GM19043 (cell line): ENCODE measurements around the gene COMMD1.
"Not testable (repeated sequence)": the region's sequence is repeated elsewhere in the genome, so short reads cannot be mapped to it uniquely, and the experiment has no call there.

Experiments
- ATAC-seq: cut with Tn5 transposase; IDR thresholded peaks from one replicate; pipeline ENCODE4 v1.9.1; 2021; ENCODE audit warnings: low read depth; ENCODE audit not compliant: unreplicated experiment

The COMMD1 gene

DNA sequence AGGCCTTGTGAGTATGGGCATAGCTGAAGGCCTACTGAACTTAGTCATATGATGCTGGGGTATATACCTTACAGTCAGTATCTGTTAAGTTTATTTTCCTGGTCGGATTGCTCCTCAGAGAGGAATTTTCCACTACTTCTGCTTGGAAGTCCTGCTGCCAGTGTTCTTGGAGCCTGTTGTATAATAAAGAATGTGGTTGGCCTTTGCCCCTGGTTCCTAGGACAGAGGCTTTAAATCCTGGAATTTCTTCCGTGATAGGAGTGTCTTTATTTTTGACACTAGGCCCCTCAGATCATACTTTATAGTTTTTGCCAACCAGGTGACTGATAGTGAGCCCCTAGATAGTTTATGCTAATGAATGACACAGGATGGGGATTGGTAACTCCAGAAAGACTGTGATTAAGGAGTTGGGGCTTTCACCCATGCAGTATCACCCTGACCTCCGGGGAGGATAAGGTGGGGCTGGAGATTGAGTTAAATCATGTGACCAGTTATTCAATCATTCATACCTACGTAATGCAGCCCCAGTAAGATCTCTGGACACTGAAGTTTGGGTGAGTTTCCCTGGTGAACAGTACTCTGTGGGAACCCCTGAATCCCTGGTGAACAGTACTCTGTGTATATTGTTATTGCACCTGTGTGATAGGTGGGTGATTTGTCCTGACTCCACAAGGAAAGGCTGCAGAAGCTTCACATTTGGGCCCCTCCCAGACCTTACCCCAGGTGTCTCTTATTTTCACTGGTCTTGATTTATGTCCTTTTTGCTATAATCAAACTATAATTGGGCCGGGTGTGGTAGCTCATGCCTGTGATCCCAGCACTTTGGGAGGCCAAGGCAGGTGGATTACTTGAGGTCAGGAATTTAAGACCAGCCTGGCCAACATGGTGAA, 56.9 kb downstream of the COMMD1 start:
- no peak for ATAC-seq

- no peak for ATAC-seq
These were observed 60.7 kb downstream of the COMMD1 start for GRCh38 chr2:61966087-61966727.

GRCh38 chr2:61967262-61967661, 61.8 kb downstream of the COMMD1 start:
- no peak for ATAC-seq

DNA sequence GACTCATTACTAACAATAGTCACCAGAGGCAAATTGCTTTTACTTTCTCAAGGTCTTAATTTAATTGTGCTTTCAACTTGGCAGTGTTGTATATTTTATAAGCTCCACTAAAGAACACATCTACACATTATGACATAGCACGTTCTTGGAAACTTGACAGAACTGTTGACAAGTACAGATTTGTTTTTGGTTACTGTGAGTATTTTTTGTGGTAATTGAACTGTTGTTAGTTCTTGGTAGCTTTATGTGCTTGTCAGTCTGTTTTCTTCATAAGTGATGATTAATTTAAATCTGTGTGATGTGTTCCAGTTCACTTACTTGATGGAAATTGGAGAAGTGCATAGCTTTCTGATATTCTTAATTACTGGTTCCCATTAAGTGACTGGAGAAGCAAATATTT, 63.9 kb downstream of the COMMD1 start:
- no peak for ATAC-seq

- no peak for ATAC-seq
These were observed 65.5 kb downstream of the COMMD1 start for GRCh38 chr2:61970807-61971556.

DNA sequence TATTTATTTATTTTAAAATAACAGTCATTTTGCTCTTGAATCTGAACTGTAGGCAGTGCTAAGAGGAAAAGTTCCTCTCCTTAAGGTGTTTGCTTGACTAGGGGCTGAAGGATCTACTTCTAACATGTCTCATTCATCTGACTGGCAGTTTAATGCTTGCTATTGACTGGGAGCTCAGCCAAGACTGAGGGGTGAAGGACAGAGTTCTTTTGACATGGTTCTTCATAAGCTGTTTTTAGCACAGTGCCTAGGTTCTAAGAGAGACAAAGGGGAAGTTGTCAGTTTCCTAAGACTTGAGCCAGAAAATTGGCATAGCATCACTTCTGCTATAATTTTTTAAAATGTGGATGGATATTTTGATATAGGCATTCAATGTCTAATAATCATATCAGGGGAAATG, 73.0 kb downstream of the COMMD1 start:
- ATAC-seq, result no peak

DNA sequence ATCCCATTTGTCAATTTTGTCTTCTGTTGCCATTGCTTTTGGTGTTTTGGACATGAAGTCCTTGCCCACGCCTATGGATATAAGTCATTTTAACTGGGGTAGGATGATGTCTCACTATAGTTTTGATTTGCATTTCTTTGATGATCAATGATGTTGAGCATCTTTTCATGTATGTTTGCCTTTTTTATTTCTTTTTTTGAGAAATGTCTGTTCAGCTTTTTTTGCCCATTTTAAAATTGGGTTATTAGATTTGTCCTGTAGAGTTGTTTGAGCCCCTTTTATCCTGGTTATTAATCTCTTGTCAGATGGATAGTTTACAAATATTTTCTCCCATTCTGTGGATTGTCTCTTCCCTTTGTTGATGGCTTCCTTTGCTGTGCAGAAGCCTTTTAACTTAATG, 75.3 kb downstream of the COMMD1 start:
- no peak for ATAC-seq

DNA sequence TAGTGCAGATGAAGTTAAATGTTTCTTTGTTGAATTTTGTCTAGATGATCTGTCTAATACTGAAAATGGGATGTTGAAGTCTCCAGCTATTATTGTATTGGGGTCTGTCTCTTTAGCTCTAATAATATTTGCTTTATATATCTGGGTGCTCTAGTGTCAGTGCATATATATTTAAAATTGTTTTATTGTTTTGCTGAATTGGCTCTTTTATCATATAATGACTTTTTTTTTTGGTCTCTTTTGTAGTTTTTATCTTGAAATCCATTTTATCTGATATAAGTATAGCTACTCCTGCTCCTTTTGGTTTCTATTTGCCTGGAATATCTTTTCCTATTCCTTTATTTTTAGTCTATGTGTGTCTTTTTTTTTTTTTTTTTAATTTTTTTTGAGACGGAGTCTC, 79.2 kb downstream of the COMMD1 start:
- no peak for ATAC-seq

- ATAC-seq, result no peak
These were observed 83.2 kb downstream of the COMMD1 start for GRCh38 chr2:61988462-61989366.

DNA sequence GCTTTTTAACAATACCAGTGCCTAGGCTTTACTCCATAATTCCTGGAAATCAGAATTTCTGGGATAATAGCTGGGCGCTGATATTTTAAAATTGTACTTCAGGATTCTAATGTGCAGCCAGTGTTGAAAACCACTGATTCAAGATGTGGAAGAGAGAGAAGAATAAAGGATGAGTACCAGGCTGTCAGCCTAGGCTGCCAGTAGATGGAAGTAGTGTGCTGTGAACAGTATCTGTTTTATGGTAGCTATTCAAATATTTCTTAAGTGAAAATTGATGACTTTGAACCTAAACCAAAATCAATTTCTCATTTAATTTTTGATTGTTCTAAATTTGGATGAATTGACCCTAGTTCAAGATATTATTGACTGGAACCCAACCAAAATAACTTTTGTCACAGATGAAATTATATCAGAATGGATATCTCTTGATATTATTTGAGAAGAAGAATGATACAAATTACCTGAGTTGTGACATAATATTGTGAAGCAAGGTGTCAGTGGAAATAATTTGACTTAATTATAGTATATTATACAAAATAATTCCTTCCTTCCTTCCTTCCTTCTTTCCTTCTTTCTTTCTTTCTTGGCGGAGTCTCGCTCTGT, 88.0 kb downstream of the COMMD1 start:
- ATAC-seq, result no peak

- no peak for ATAC-seq
These were observed 89.1 kb downstream of the COMMD1 start for GRCh38 chr2:61994531-61994930.

- ATAC-seq, result no peak
These were observed 89.6 kb downstream of the COMMD1 start for GRCh38 chr2:61995065-61995464.

DNA sequence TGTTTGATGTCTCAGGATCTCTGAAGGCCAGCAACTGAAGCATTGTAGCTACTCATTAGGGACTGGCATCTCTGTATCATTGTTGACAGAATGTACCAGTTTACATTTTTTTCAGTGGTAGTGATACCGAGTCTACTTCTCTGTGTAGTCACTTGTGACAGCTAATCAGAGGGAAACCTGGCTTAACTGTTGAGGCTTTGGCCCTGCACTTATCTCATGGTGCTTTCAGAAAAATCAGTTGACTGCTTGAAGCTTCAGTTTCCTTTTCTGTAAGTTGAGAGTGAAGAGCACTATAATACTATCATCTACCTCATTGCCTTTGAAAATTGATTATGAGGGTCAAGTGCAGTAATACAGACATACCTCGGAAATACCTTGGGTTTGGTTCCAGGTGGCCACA, 90.0 kb downstream of the COMMD1 start:
- peak; percentile 79 for ATAC-seq

DNA sequence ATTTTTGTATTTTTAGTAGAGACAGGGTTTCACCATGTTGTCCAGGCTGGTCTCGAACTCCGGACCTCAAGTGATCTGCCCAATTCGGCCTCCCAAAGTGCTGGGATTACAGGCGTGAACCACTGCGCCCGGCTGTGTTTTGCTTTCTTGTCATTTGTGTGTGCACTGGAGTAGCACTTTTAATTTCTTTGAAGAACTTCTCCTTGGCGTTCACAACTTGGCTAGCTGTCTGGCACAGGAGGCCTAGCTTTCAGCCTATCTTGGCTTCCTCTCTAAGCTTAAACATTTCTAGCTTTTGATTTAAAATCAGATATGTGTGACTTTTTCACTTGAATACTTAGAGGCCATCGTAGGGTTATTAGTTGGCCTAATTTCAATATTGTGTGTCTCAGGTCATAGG, 93.0 kb downstream of the COMMD1 start:
- no peak for ATAC-seq

DNA sequence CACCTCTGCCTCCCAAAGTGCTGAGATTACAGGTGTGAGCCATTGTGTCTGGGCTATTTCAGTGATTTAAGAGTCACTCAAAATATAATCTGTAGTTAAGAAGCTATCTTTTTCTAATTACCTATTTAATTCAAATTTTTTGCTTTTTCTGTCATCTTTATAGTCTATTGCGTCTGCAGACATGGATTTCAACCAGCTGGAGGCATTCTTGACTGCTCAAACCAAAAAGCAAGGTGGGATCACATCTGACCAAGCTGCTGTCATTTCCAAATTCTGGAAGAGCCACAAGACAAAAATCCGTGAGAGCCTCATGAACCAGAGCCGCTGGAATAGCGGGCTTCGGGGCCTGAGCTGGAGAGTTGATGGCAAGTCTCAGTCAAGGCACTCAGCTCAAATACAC, 95.1 kb downstream of the COMMD1 start:
- ATAC-seq, result no peak

- no peak for ATAC-seq
These were observed 96.0 kb downstream of the COMMD1 start for GRCh38 chr2:62001431-62001830.

- ATAC-seq, result not testable (repeated sequence)
These were observed 99.0 kb downstream of the COMMD1 start for GRCh38 chr2:62004428-62004827.

GRCh38 chr2:62007555-62007954, 102.1 kb downstream of the COMMD1 start:
- no peak for ATAC-seq

DNA sequence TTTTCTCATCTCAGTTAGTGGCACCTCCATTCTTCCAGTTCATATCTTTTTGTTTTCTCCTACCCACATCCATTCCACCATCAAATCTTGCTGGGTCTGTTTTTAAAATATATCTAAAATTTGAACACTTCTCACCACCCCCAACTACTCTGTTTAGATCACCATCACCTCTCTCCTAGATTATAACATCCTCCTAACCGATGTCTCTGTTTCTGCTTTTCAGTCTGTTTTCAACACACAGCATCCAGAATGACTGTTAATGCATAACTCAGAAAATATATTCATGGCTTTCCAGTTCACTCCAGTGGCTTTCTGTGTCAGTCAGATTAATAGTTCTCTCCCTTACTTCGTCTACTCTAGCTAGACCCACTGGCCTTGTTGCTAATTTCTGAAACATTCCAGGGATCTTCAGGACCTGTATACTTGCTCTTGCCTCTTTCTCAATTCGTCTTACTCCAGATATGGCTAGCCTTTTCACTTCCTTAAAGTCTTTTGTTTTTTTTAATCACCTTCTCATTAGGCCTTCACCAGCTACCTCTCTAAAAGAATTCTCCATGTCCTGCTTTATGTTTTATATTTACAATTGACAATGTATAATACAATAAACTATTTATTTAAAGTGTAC, 105.3 kb downstream of the COMMD1 start:
- no peak for ATAC-seq

- ATAC-seq, result no peak
These were observed 108.2 kb downstream of the COMMD1 start for GRCh38 chr2:62013641-62014040.
